HG02885 (cell line): ENCODE measurements around the gene TNFRSF1A.

Experiments used
- ATAC-seq: cut with Tn5 transposase; IDR thresholded peaks from one replicate; pipeline ENCODE4 v1.9.1; 2021; ENCODE audit warnings: mild to moderate bottlenecking; ENCODE audit not compliant: unreplicated experiment, poor library complexity

TNFRSF1A gene

DNA sequence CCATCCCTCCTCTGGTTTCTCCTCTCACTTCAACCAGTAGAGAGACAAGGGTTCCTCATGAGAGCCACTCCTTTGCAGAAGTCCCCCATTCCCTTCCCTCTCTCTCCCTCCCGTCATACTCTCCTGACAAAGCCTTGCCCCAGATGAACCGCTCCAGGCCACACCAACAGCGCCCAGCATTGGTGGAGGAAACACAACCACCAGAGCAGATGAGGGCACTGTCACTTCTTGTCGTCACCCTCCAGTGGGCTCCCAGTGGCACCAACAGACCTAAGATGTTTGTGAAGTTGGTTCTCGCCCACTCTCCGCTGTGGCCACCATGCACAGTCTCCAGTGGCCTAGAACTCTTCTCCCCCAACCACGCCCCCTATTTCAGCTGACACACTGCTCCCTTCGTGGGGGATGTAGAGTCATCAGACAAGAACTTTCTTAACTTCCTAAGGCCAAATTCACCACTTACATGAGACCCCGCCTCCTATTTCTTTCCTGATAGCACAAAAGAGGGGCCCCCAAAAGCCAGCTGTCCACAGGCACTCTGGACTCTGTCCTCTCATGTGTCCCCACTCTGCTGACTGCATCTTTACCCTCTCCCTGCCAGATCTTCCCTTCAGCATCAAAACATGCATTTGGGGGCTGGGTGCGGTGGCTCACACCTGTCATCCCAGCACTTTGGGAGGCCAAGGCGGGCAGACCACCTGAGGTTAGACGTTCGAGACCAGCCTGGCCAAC lies 60.6 kb downstream of the TNFRSF1A start:
- ATAC-seq, result no peak

DNA sequence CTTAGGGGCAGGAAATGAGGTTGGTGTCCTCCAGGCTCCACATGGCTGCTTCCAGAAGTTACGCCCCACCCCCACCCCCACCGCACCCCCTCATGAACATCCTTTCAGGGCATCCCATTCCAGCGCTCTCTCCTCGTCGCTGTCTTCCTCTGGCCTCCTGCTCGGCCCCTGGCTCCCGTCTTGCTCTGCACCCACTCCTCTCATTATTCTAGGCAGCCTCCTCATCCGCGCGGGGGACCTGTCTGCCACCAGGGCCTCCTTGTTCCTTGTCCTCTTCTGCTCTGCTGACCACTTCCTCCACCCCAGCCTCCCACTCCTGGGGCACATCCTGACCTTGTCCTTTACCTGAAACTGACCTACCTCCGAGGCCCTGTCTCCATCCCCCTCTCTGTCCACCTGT lies 61.2 kb downstream of the TNFRSF1A start:
- no peak for ATAC-seq

- ATAC-seq, result no peak
These were observed 61.8 kb downstream of the TNFRSF1A start for GRCh38 chr12:6280053-6280469.

GRCh38 chr12:6279631-6280030 lies 62.2 kb downstream of the TNFRSF1A start:
- no peak for ATAC-seq

- no peak for ATAC-seq
These were observed 62.6 kb downstream of the TNFRSF1A start for GRCh38 chr12:6279256-6279628.
